DOHH2 (cell line): ENCODE data around the gene FAM241B.

Experiments
- H3F3A ChIP-seq: fragments of 200-600 bp; sonication (generic), shearing (Covaris generic); 2 replicates; pipeline ENCODE4 v1.6.0; 2016; ENCODE audit warnings: antibody characterized with exemption, mild to moderate bottlenecking; ENCODE audit not compliant: control insufficient read depth, insufficient read depth
- H3K27ac ChIP-seq: fragments of 200-600 bp; sonication (generic); 2 replicates; pipeline ENCODE4 v1.5.1; 2014; ENCODE audit warnings: low read depth, mild to moderate bottlenecking, low read length, moderate library complexity
- H3K27me3 ChIP-seq: fragments of 200-600 bp; sonication (generic); 2 replicates; pipeline ENCODE4 v1.6.1; 2014; ENCODE audit warnings: mild to moderate bottlenecking, low read length, mixed read lengths; ENCODE audit not compliant: control insufficient read depth
- H3K36me3 ChIP-seq: fragments of 200-600 bp; sonication (generic); 2 replicates; pipeline ENCODE4 v1.6.1; 2014; ENCODE audit warnings: mild to moderate bottlenecking, low read length, moderate library complexity, mixed read lengths; ENCODE audit not compliant: control insufficient read depth
- H3K4me1 ChIP-seq: fragments of 200-600 bp; sonication (generic); 2 replicates; pipeline ENCODE4 v1.6.1; 2014; ENCODE audit warnings: mild to moderate bottlenecking, low read length, mixed read lengths; ENCODE audit not compliant: control insufficient read depth
- H3K4me2 ChIP-seq: fragments of 200-600 bp; sonication (generic); 2 replicates; pipeline ENCODE4 v1.6.0; 2014; ENCODE audit warnings: mild to moderate bottlenecking, low read length, moderate library complexity
- H3K4me3 ChIP-seq: fragments of 200-600 bp; sonication (generic); 2 replicates; pipeline ENCODE4 v1.5.1; 2014; ENCODE audit warnings: mild to moderate bottlenecking, low read length, mixed read lengths
- H3K79me2 ChIP-seq: fragments of 200-600 bp; sonication (generic); 2 replicates; pipeline ENCODE4 v1.6.1; 2014; ENCODE audit warnings: mild to moderate bottlenecking, low read length, mixed read lengths; ENCODE audit not compliant: control insufficient read depth
- H3K9me2 ChIP-seq: fragments of 200-600 bp; sonication (generic); replicated peaks from 2 replicates; pipeline ENCODE4 v1.6.1; 2014; ENCODE audit warnings: mild to moderate bottlenecking, low read length, mixed read lengths; ENCODE audit not compliant: control insufficient read depth
- H3K9me3 ChIP-seq: fragments of 200-600 bp; sonication (generic); 2 replicates; pipeline ENCODE4 v1.6.1; 2014; ENCODE audit warnings: antibody characterized with exemption, low read length, mixed read lengths; ENCODE audit not compliant: control insufficient read depth, insufficient read depth
- H4K20me1 ChIP-seq: fragments of 200-600 bp; sonication (generic); 2 replicates; pipeline ENCODE4 v1.6.0; 2014; ENCODE audit warnings: low read depth, mild to moderate bottlenecking, antibody characterized with exemption, low read length, moderate library complexity; ENCODE audit not compliant: control insufficient read depth, insufficient read depth
- EZH2phosphoT487 ChIP-seq: fragments of 200-600 bp; sonication (generic); IDR thresholded peaks from 2 replicates; pipeline ENCODE4 v1.6.1; 2017; ENCODE audit warnings: borderline replicate concordance, mild to moderate bottlenecking, antibody characterized with exemption, low read length, moderate library complexity, mixed read lengths
- TF ChIP-seq, protein P1 (sequence below): fragments of 200-600 bp; sonication (generic); IDR thresholded peaks from one replicate; pipeline ENCODE4 v1.5.1; 2014; ENCODE audit warnings: antibody characterized with exemption, mild to moderate bottlenecking, low read depth, low read length; ENCODE audit not compliant: poor library complexity, severe bottlenecking

FAM241B gene, protein sequence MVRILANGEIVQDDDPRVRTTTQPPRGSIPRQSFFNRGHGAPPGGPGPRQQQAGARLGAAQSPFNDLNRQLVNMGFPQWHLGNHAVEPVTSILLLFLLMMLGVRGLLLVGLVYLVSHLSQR

DNA sequence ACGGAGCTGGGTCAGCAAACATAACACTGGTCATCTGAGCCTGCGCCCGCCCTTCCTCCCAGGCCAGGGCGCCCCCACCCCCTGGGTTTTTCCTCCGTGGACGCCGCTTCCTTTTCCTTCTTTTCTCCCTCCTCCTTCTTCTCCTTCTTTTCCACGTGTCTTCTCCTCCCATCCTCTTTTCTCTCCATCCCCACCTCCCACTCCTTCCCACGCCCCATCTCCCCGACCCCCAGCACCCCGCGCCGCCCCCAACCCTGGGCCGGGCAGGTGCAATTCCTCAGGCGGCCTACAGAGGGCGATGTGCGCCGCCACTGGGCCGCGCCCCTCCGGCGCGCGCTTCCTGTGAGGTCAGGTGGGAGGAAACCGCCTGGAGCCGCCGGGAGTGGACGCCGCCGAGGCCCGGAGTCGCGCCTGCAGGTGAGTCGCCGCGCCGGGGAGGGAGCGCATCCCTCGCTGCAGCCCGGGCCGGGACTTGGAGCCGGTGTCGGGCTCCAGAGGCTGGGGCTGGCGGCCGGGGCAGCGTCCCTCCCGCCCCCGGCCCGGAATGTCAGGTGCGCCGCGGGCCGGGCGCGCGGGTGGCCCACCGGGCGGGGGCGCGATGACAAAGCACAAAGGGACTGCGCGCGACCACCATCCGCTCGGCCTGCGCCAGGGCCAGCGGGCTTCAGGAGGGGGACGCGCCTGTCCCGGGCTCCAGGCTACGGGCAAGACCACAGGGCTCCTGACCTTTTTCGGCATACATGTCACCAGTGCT, at the start of gene FAM241B:
TSS of gene FAM241B (plus strand) at position 351 of the 754 bp plus-strand sequence. CDS start 1,497 bp downstream, outside the sequence.
- no peaks in the 10 kb centered on the region for H3F3A ChIP-seq

DNA sequence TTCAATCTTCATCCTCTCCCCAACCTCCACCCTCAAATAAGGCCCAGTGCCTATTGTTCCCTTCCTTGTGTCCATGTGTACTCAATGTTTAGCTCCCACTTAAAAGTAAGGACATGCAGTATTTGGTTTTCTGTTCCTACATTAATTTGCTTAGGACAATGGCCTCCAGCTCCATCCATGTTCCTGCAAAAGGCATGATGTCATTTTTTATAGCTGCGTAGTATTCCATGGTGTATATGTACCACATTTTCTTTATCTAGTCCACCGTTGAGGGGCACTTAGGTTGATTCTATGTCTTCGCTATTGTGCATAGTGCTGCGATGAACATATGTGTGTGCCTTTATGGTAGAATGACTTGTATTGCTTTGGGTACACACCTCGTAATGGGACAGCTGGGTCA, 49.6 kb upstream of the FAM241B start:
- Histone ChIP-seq H3K9me3 (no peaks in the 10 kb centered on the region), H3K36me3 (no peaks in the 10 kb centered on the region), H4K20me1 (no peaks in the 10 kb centered on the region), H3K4me2 (no peak overlapping the region), H3K27me3 (peaks cover 23% of the 10 kb centered on the region), H3K4me1 (no peaks in the 10 kb centered on the region), H3K4me3 (no peak overlapping the region), H3F3A (no peaks in the 10 kb centered on the region), H3K27ac (no peak overlapping the region), H3K79me2 (no peaks in the 10 kb centered on the region), H3K9me2 (no peaks in the 10 kb centered on the region)
- TF ChIP-seq, protein P1, sequence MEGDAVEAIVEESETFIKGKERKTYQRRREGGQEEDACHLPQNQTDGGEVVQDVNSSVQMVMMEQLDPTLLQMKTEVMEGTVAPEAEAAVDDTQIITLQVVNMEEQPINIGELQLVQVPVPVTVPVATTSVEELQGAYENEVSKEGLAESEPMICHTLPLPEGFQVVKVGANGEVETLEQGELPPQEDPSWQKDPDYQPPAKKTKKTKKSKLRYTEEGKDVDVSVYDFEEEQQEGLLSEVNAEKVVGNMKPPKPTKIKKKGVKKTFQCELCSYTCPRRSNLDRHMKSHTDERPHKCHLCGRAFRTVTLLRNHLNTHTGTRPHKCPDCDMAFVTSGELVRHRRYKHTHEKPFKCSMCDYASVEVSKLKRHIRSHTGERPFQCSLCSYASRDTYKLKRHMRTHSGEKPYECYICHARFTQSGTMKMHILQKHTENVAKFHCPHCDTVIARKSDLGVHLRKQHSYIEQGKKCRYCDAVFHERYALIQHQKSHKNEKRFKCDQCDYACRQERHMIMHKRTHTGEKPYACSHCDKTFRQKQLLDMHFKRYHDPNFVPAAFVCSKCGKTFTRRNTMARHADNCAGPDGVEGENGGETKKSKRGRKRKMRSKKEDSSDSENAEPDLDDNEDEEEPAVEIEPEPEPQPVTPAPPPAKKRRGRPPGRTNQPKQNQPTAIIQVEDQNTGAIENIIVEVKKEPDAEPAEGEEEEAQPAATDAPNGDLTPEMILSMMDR: no peak
- no peak for TF ChIP-seq EZH2phosphoT487

More for the DNA sequence above, at the start of gene FAM241B:
- H3K9me3 ChIP-seq: no peaks in the 10 kb centered on the region
- H3K27ac ChIP-seq: no peak within 1 kb of the TSS
- no peaks in the 10 kb centered on the region for H4K20me1 ChIP-seq
- TF ChIP-seq, protein P1: peak; percentile 72
- no peak for TF ChIP-seq EZH2phosphoT487
- no peaks in the 10 kb centered on the region for H3K36me3 ChIP-seq
- no peaks in the 10 kb centered on the region for H3K27me3 ChIP-seq
- H3K4me2 ChIP-seq: no peak within 1 kb of the TSS
- no peaks in the 10 kb centered on the region for H3K9me2 ChIP-seq
- H3K4me1 ChIP-seq: no peaks in the 10 kb centered on the region
- no peaks in the 10 kb centered on the region for H3K79me2 ChIP-seq
- no peak within 1 kb of the TSS for H3K4me3 ChIP-seq

GRCh38 chr10:69583106-69583505, 46.9 kb upstream of the FAM241B start:
- no peak overlapping the region for H3K27ac ChIP-seq
- TF ChIP-seq, protein P1: no peak
- TF ChIP-seq EZH2phosphoT487: no peak

More at GRCh38 chr10:69583106-69583505, 46.9 kb upstream of the FAM241B start:
- Histone ChIP-seq H3K9me2 (no peaks in the 10 kb centered on the region), H3K27me3 (peaks cover 14% of the 10 kb centered on the region; the same call in 1 of the 2 replicates), H3K4me1 (no peaks in the 10 kb centered on the region), H3F3A (no peaks in the 10 kb centered on the region), H3K4me2 (no peak overlapping the region), H3K4me3 (no peak overlapping the region), H3K36me3 (no peaks in the 10 kb centered on the region), H3K9me3 (no peaks in the 10 kb centered on the region), H3K79me2 (no peaks in the 10 kb centered on the region), H4K20me1 (no peaks in the 10 kb centered on the region)
